LHCN-M2 (cell line): ENCODE data around the gene IGFLR1. TPM values are rescaled to one million over a fixed set of nuclear protein-coding genes. Genes with fewer than 3 reads are reported as not detected.
"Not testable (repeated sequence)": the region's sequence is repeated elsewhere in the genome, so short reads cannot be mapped to it uniquely, and the experiment has no call there.

Experiments used
- DNase-seq: peaks from one replicate; pipeline ENCODE4 v3.0.0-alpha.2; 2012; ENCODE audit warnings: low read depth
- total RNA-seq: library from RNA; depleted of rRNA; stranded (reverse); fragments of >200 nt; gene quantifications from 2 replicates; pipeline ENCODE4 v1.2.3, GENCODE V29; 2014

Gene IGFLR1
- total RNA-seq, 1 experiment from 2014 or later: 11.7 TPM

- not testable (repeated sequence) for DNase-seq
Observed at GRCh38 chr19:35724132-35724531, 18.1 kb downstream of the IGFLR1 start.

DNA sequence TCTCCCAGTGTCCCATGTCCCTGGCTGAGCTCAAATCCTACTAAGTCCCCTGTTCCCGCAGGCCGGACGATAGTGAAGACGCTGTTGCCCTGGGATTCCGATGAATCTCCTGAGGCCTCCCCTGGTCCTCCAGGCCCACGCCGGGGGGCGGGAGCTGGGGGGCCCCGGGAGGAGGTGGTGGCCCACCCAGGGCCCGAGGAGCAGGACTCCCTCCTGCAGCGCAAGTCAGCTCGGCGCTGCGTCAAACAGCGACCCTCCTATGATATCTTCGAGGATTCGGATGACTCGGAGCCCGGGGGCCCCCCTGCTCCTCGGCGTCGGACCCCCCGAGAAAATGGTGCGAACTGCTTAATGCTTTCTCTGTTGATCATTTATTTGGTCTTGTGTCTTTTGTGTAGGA is 18.6 kb downstream of the IGFLR1 start:
- DNase-seq: no peak

GRCh38 chr19:35722897-35723296 is 19.4 kb downstream of the IGFLR1 start:
- DNase-seq: no peak

DNA sequence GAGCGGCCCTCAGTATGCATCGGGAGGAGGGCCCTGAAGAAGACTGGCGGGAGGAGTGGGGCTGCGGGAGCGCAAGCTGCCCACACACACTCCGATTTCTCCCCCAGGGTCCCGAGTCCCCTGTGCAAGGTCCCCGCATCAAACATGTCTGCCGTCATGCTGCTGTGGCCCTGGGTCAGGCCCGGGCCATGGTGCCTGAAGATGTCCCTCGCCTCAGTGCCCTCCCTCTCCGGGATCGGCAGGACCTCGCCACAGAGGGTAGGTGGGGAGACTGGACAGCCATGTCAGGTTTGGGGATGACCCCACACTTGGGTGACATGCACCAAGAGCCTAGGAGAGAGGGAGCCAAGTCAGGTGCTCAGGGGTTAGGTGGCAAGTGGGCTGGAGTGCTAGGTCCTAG is 19.8 kb downstream of the IGFLR1 start:
- DNase-seq: no peak

GRCh38 chr19:35721374-35721773 is 20.9 kb downstream of the IGFLR1 start:
- no peak for DNase-seq

DNA sequence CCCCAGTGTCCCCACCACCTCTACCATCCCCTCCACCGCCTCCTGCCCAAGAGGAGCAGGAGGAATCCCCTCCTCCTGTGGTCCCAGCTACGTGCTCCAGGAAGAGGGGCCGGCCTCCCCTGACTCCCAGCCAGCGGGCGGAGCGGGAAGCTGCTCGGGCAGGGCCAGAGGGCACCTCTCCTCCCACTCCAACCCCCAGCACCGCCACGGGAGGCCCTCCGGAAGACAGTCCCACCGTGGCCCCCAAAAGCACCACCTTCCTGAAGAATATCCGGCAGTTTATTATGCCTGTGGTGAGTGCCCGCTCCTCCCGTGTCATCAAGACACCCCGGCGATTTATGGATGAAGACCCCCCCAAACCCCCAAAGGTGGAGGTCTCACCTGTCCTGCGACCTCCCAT is 21.6 kb downstream of the IGFLR1 start:
- no peak for DNase-seq

- DNase-seq: no peak
Observed at GRCh38 chr19:35720163-35720524, 22.1 kb downstream of the IGFLR1 start.

DNA sequence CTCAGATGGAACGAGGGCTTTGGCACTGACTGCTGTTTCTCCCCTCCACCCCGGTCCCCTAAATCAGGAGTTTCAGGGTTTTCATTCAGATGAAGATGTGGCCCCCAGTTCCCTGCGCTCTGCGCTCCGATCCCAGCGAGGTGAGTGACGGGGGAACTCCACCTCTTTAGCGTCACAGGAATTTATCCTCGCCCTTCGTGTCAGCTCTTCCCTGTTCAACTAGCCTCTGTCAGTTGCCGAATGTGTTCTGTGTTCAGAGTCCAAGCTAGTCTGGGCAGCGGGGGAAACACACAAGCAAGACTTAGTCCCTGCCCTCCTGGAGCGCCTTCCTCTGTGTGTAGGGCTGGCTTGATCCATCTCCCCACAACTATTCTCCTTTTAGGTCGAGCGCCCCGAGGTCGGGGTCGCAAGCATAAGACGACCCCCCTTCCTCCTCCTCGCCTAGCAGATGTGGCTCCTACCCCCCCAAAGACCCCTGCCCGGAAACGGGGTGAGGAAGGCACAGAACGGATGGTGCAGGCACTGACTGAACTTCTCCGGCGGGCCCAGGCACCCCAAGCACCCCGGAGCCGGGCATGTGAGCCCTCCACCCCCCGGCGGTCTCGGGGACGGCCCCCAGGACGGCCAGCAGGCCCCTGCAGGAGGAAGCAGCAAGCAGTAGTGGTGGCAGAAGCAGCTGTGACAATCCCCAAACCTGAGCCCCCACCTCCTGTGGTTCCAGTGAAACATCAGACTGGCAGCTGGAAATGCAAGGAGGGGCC is 22.7 kb downstream of the IGFLR1 start:
- DNase-seq: no peak

DNA sequence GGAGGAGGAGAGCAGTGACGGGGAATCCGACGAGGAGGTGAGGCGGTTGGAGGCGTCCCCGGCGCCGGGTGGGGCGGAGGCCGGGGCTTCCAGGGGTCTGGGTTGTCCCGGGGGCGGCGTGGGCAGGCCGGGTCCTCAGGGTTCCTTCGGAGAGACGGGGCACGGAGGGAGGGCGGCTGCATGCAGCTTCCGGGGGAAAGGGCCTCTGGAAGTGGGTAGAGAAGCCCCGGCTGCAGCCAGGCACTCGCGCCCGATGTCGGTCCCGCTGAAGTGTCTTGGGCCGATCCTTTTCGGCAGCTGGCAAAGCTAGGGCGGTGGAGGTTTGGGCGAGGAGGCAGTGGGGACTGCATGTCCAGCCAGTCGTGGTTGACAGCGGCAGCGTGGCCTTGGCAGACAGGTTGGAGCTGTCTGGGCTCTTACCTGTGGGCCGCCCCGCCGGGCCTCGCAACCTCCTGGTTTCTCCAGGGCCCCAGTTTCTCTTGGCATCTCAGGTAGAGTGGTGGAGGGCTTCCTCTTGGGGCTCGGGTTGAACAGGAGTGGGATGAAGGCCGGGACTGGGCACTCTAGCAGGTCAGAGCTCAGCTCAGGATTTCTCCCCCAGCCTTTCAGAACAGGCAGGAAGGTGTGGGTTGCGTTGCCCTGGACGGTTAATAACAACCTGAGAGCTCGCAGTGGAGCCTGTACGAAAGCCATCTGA is 23.8 kb downstream of the IGFLR1 start:
- DNase-seq: peak; percentile 12

DNA sequence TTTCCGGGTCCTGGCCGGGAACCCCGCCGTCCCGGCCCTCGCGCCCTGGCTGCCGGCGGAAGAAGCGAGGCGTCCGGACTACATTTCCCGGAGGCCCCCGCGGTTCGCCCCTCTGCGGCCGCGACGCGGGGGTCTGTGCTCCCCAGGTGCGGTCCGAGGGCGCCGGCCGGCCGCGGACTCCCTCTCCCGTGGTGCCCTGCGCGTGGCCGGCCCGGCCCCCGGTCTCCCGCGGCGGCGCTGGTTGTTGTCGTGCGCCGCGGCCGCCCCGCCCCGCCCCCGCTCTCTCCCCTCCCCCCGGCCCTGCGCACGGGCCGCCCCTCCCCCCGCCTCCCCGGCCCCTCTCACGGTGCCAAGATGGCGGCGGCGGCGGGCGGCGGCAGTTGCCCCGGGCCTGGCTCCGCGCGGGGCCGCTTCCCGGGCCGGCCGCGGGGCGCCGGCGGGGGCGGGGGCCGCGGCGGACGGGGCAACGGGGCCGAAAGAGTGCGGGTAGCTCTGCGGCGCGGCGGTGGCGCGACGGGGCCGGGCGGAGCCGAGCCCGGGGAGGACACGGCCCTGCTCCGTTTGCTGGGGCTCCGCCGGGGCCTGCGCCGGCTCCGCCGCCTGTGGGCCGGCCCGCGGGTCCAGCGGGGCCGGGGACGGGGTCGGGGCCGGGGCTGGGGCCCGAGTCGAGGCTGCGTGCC is 24.4 kb downstream of the IGFLR1 start, which contains the start of gene KMT2B:
TSS of gene KMT2B (plus strand) at position 339 of the 680 bp plus-strand sequence. CDS start at position 355, 16 bp downstream.
- DNase-seq: peak; percentile 93

DNA sequence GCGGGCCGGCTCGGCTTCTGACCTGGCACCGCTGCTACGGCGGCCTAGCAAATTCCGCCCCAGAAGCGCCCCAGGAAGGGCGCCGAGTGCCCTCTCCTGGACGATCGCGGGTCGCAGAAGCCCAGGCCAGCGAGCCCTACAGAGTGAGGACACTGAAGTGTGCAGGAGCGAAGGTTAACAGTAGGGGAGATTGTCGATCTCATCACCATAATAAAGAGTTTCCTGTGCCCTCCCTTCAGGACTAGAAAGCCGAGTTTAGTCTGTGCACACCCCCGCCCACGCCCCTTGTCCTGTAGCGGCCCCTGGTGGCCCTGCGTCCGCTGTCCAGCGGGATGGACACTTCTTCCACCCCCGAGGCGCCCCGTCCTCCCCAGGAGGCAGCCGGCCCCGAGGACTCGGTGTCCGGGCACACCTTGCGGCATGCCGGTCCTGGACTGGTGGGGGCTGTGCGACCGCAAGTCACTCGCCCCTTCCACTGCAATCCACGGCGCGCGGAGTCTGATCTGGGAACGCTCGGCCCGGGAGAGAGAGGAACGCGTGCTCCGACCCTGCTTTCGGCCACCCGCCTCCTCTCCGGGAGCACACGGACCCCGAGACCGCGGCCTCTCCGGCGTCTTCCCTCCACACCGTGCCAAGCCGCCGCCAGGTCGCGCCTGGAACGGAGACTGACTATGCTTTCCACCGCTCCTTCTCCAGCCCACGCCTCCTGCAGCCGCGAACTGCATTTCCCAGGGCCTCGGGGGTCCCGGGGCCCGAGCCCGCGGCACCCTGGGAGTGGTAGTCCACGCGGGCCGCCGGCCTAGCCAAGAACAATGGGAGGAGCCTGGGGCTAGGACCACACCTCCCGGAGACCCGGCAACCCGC is 25.2 kb downstream of the IGFLR1 start:
- DNase-seq: peak; percentile 84

DNA sequence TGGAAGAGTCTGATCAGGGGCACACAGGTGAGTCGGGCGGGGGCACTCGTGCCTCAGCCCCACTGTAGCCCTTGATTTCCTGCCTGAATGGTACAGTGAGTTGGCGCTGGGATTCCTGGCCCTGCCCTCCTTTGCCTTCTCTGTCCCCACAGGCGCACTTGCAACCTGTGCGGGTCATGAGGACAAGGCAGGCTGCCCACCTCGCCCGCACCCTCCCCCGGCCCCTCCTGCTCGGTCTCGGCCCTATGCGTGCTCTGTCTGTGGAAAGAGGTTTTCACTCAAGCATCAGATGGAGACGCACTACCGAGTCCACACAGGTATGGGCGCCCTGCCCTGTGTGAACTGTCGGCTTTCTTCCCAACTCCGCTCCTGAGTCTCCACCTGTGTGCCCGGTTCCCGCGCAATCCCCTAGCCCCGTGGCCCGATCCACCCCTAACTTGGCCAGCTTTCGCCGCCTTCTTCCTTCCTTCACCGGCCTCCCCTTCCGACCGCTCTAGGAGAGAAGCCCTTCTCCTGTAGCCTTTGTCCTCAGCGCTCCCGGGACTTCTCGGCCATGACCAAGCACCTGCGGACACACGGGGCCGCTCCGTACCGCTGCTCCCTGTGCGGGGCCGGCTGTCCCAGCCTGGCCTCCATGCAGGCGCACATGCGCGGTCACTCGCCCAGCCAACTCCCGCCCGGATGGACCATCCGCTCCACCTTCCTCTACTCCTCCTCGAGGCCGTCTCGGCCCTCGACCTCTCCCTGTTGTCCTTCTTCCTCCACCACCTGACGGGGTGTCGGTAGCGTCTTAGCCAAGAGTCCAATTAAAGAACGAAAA is 26.1 kb downstream of the IGFLR1 start:
- no peak for DNase-seq

DNA sequence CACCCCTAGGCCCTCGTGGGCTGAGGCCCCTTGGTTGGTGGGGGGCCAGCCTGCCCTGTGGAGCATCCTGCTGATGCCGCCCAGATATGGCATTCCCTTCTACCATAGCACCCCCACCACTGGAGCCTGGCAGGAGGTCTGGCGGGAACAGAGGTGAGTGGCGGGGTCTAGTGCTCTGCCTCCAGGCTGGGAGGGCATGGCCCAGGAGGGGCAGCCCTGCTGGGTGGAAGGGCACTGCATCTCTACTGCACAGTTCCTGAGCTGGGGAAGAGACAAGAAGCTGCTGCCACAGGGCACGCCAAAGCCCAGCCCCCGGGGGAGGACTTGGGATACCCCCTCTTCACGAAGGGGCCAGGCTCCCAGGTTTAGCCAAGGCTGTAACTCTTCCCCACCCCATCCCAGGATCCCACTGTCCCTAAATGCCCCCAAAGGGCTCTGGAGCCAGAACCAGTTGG is 26.9 kb downstream of the IGFLR1 start:
- no peak for DNase-seq

DNA sequence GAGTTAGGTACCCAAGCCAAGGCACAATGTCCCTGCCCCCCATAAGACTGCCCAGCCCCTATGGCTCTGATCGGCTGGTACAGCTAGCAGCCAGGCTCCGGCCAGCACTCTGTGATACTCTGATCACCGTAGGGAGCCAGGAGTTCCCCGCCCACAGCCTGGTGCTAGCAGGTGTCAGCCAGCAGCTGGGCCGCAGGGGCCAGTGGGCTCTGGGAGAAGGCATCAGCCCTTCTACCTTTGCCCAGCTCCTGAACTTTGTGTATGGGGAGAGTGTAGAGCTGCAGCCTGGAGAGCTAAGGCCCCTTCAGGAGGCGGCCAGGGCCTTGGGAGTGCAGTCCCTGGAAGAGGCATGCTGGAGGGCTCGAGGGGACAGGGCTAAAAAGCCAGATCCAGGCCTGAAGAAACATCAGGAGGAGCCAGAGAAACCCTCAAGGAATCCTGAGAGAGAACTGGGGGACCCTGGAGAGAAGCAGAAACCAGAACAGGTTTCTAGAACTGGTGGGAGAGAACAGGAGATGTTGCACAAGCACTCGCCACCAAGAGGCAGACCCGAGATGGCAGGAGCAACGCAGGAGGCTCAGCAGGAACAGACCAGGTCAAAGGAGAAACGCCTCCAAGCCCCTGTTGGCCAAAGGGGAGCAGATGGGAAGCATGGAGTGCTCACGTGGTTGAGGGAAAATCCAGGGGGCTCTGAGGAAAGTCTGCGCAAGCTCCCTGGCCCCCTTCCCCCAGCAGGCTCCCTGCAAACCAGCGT is 27.5 kb downstream of the IGFLR1 start:
- DNase-seq: no peak

DNA sequence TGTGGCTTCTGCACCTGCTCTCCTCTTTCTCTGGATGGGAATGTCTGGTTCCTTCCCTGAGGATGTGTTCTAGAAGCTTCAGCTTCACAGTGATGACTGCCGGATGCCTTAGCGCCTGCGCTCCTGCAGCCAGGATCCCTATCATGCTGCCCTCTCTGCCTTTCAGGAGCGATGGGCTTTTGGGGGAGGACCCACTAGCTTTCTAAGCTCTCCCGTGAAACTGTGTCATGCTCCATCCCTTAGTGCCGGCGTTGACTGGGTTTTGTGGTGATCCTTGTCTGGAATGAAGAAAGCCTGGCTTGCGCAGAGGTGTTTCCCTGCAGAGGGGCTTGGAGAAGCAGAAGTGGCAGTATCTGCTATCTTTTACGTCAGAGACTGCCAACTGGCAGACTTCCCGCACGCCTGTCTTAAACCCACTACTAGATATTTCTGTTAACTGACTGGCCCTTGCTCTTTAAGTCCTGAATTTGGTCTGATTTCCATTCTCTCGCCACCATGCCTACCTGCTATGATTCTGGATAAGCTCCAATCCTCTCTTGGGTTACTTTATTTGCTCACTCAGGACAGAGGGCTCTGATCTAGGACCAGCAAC is 28.3 kb downstream of the IGFLR1 start:
- DNase-seq: no peak

DNA sequence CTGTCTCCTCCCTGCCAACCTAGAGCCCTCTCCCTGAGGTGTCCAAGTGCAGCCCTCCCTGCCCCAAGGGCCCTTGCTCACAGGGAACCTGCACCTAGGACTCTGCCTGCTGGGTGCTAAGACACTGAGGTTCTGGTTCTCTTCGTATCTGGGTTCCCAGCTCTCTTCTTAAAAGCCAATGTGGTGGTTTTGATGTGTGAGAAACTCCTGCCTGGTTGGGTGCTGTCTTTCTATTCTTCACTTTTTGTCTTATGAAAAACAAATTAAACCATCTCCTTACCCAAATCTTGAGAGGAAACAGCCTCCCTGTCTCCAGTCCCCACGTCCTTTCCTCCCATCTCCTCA is 28.8 kb downstream of the IGFLR1 start:
- DNase-seq: no peak

GRCh38 chr19:35712567-35713505 is 29.4 kb downstream of the IGFLR1 start:
- DNase-seq: no peak
